ENCODE results near the gene WDFY1.

DNA sequence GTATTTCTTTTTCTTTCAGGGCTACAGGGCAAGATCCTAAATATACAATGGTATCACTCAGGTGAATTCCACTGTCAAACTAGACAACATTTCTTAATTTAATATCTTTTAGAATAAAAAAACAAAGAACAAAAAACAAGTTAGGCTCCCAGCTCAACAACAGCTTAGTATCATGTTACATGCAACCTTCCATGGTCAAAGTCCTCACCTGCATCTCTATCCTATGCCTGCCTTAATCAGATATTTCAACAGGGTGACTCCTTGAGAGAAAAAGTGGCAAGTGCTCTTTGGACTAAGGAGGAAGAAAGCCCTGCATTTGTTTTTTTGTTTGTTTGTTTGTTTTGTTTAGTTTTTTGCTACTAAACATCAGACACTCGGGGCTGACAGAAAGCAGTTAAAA lies 50.2 kb downstream of the WDFY1 start:
- TF ChIP-seq, protein P1, sequence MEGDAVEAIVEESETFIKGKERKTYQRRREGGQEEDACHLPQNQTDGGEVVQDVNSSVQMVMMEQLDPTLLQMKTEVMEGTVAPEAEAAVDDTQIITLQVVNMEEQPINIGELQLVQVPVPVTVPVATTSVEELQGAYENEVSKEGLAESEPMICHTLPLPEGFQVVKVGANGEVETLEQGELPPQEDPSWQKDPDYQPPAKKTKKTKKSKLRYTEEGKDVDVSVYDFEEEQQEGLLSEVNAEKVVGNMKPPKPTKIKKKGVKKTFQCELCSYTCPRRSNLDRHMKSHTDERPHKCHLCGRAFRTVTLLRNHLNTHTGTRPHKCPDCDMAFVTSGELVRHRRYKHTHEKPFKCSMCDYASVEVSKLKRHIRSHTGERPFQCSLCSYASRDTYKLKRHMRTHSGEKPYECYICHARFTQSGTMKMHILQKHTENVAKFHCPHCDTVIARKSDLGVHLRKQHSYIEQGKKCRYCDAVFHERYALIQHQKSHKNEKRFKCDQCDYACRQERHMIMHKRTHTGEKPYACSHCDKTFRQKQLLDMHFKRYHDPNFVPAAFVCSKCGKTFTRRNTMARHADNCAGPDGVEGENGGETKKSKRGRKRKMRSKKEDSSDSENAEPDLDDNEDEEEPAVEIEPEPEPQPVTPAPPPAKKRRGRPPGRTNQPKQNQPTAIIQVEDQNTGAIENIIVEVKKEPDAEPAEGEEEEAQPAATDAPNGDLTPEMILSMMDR (IDR thresholded peaks at IDR 0.05) = no peak
- TF ChIP-seq POLR2A (IDR thresholded peaks at IDR 0.05) (no peak), POLR2AphosphoS5 (IDR thresholded peaks at IDR 0.05) (no peak)
